TTC549 (cell line): ENCODE data around the gene DNAH17.

Experiments
- FAIRE-seq: peaks from 2 replicates; lab custom pipeline; 2012; peaks lifted over from hg19 to GRCh38; lab: Jason Lieb, UNC

The DNAH17 gene

GRCh38 chr17:78387977-78388941, 188.9 kb downstream of the DNAH17 start:
- no peak for FAIRE-seq

GRCh38 chr17:78384479-78385175, 192.6 kb downstream of the DNAH17 start:
- FAIRE-seq, result no peak

- no peak for FAIRE-seq
Observed at GRCh38 chr17:78383725-78384471, 193.3 kb downstream of the DNAH17 start.

- FAIRE-seq, result no peak
Observed at GRCh38 chr17:78381601-78382232, 195.5 kb downstream of the DNAH17 start.

DNA sequence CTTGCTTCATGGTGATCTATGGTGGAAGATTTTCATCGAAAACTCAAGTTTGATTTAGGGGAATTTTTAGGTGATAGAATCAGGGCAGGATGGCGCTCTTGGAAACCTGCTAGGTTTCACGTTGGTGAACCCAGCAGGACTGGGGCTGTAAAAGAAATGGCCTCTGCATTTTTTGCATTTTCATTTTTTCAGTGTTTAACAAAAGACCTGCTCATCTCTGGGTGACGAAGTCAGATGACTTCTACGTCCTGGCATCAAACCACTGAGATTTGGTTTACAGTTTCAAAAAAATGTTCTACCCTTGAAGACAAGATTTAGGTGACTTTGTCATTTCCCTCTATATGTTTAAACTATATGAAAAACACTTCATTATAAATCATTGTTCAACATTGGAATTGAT, 196.8 kb downstream of the DNAH17 start:
- no peak for FAIRE-seq

DNA sequence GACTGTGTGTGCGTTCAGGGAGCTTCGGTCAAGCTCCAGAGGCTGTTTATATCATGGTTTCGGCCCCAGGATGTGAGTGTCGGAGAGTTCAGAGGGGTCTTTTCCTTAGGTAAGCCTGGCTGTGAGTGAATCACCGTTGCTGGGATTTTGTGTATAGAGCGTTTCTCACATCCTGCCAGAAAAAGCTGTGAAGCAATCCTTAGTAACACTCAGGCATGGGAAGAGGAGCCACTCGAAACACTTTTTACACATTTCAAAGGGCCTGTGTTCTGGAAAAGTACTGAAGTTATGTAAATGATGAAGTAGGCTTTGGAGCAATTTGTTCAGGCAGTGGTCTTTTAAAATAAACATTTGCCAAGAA, 198.1 kb downstream of the DNAH17 start:
- FAIRE-seq, result no peak

DNA sequence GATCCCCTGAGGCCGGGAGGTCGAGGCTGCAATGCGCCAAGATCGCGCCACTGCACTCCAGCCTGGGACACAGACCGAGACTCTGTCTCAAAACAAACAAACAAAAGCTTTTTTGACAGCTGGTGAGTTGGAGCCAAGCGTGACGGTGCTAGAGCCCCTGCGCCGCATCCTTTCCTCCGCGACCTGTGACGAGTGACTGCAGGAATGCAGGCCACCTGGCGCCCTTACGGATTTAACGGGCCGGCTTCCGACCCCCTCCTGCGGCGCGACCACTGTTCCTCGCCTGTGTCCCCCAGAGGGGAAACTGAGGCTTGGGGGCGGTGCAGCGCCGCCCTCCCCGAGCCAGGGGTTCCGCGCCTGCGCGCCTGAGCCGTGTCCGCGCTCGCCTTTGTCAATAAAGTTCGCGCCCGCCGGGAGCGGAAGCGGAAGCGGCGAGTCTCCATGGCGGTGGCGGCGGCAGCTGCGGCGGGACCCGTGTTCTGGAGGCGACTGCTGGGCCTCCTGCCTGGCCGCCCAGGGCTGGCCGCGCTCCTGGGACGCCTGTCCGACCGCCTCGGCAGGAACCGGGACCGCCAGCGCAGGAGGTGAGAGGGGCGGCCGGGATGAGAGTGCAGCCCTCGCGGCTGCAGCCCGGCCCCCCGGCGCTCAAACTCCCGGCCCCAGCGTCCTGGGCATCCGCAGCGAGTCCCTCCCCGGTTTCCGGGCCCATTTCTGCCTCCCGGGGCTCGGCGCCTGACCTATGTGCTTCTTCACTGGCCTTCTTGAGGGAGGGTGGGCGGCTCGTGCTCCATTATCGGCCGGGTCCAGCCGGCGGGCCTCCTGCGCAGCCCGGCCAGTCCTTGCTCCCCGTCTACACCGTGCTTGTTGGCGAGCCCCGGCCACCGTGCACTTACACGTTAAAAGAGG, 198.7 kb downstream of the DNAH17 start, which contains the start of gene PGS1:
PGS1 (plus strand) TSS at position 425 of the 906 bp plus-strand sequence; CDS start at position 442, 17 bp downstream.
- no peak for FAIRE-seq

- FAIRE-seq, result no peak
Observed at GRCh38 chr17:78377858-78378224, 199.4 kb downstream of the DNAH17 start.

DNA sequence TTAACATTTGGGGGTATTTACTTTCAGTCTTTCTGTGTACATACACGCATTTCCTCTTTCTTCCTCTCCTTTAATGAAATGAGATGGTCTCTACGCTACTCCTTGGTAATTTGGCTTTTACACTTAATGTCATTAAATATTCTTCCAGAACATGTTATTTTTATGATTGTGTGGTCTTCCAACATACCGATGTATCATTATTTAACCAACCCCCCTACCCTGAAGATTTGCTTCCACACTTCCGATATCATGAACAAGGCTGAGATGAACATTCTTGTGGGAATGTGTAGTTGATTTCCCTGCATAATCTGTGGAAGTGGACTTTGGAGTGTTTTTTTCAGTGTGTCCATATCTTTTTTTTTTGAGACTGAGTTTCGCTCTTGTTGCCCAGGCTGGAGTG, 201.0 kb downstream of the DNAH17 start:
- no peak for FAIRE-seq

DNA sequence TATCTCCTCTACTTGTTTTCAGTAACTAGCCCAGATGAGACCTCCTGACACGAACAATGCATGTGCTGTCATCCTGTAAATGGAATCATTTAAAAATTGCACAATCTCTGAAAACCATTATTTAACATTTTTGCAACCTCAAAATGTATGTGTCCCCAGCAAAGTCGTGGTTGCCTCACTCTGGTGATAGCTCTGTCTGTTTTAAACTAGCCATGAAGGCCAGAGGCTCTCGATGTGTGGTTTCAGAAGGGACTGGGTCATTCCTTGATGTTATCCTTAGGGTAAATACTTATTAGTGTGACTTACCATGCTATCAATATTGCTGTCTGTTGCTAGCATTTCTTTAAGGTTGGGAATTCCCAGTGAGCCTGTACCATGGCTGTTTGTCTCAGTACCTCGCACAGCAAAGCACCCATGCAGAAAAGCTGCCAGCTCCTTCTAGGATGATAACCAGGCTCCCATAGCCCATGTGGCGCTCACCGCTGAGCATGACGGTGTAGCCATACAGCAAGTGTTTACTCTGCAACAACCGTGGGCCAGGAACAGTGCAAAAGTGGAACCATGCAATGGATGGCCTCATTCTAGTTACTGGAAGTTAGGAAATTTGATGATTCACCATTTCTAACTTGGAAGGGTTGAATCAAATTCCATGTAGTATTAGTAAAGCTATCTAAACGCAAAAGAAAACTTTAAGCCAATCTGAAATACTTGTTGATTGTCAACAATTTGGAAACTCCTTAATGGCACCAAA, 201.6 kb downstream of the DNAH17 start:
- no peak for FAIRE-seq

GRCh38 chr17:78374631-78375274, 202.4 kb downstream of the DNAH17 start:
- FAIRE-seq, result no peak

DNA sequence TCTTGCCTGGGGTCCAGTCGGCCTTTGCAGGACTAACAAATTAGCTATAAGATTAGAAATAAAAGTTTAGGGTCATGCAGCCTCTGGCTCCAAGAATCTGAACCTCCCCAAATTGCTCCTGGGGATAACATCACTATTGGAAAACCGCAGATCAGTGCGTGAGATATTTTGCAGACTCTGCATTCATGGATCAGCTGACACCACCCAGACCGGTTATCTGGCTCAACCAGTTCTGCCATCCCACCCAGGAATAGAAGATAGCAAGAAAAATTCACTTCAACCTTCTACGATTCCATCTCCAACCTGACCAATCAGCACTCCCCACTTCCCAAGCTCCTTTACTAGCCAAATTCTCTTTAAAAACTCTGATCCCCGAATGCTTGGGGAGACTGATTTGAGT, 203.0 kb downstream of the DNAH17 start:
- no peak for FAIRE-seq
